WTC11 (cell line): ENCODE data around the gene SAMD8. TPM values are rescaled to one million over a fixed set of nuclear protein-coding genes. Genes with fewer than 3 reads are reported as not detected.

Experiments
- ATAC-seq: fragments of 200-7000 bp; cut with Tn5 transposase; 2 replicates; pipeline ENCODE4 v1.10.0; 2021; ENCODE audit warnings: mild to moderate bottlenecking, moderate library complexity
- CTCF ChIA-PET: fragments of 300-600 bp; sonication (Branson Sonifier 250); formaldehyde crosslinking; loops from one replicate; lab custom pipeline; 2021; ENCODE audit warnings: antibody characterized with exemption; lab: Charles Lee
- POLR2A ChIA-PET: fragments of 350-600 bp; sonication (Branson Sonifier 250); formaldehyde crosslinking; loops from one replicate; lab custom pipeline; 2021; ENCODE audit warnings: antibody characterized with exemption; lab: Charles Lee
- DNase-seq: peaks from one replicate; pipeline ENCODE4 v3.0.0; 2021; ENCODE audit warnings: low spot score
- H3K27ac Mint-ChIP-seq: 2 replicates; pipeline ENCODE4 v1.8.0; 2021; ENCODE audit warnings: mixed read lengths
- H3K27me3 Mint-ChIP-seq: 2 replicates; pipeline ENCODE4 v1.8.0; 2021; ENCODE audit warnings: low read depth, mild to moderate bottlenecking, moderate library complexity, mixed read lengths
- H3K36me3 Mint-ChIP-seq: 2 replicates; pipeline ENCODE4 v1.8.0; 2021; ENCODE audit warnings: mixed read lengths
- H3K4me1 Mint-ChIP-seq: 2 replicates; pipeline ENCODE4 v1.8.0; 2022; ENCODE audit warnings: mixed read lengths
- H3K4me3 Mint-ChIP-seq: 2 replicates; pipeline ENCODE4 v1.8.0; 2021; ENCODE audit warnings: mild to moderate bottlenecking, moderate library complexity, mixed read lengths
- H3K9me3 Mint-ChIP-seq: 2 replicates; pipeline ENCODE4 v1.8.0; 2021; ENCODE audit warnings: mixed read lengths
- FOXJ3 ChIP-seq: sonication (generic); formaldehyde crosslinking; IDR thresholded peaks from 2 replicates; pipeline ENCODE4 v1.9.0; 2021; ENCODE audit warnings: missing genetic modification reagents, mild to moderate bottlenecking, borderline replicate concordance
- FOXK1 ChIP-seq: sonication (generic); formaldehyde crosslinking; IDR thresholded peaks from 2 replicates; pipeline ENCODE4 v1.8.0; 2022; ENCODE audit warnings: mild to moderate bottlenecking, moderate library complexity, missing genetic modification reagents
- GRHL2 ChIP-seq: fragments of 250-450 bp; sonication (Bioruptor Pico); IDR thresholded peaks from 2 replicates; pipeline ENCODE4 v1.8.0; 2022; ENCODE audit warnings: mild to moderate bottlenecking, moderate library complexity; ENCODE audit not compliant: insufficient replicate concordance, severe bottlenecking
- NFATC4 ChIP-seq: fragments of 250-450 bp; sonication (Bioruptor Pico); IDR thresholded peaks from 2 replicates; pipeline ENCODE4 v1.9.0; 2021; ENCODE audit warnings: mild to moderate bottlenecking
- NR1H2 ChIP-seq: sonication (generic); formaldehyde crosslinking; IDR thresholded peaks from 2 replicates; pipeline ENCODE4 v1.9.0; 2021; ENCODE audit warnings: mild to moderate bottlenecking, moderate library complexity, missing genetic modification reagents
- NR2C2 ChIP-seq: sonication (generic); formaldehyde crosslinking; IDR thresholded peaks from 2 replicates; pipeline ENCODE4 v1.8.0; 2022; ENCODE audit warnings: mild to moderate bottlenecking, missing genetic modification reagents
- PRRX2 ChIP-seq: fragments of 250-450 bp; sonication (Bioruptor Pico); IDR thresholded peaks from 2 replicates; pipeline ENCODE4 v1.8.0; 2021; ENCODE audit warnings: mild to moderate bottlenecking
- SMAD3 ChIP-seq: sonication (generic); formaldehyde crosslinking; IDR thresholded peaks from 2 replicates; pipeline ENCODE4 v1.8.0; 2022; ENCODE audit warnings: missing genetic modification reagents, mild to moderate bottlenecking, borderline replicate concordance
- SMAD4 ChIP-seq: sonication (generic); formaldehyde crosslinking; IDR thresholded peaks from 2 replicates; pipeline ENCODE4 v1.8.0; 2022; ENCODE audit warnings: mild to moderate bottlenecking, missing genetic modification reagents
- SP1 ChIP-seq: sonication (generic); formaldehyde crosslinking; conservative IDR thresholded peaks from 2 replicates; pipeline ENCODE4 v1.8.1; 2022; ENCODE audit warnings: missing genetic modification reagents
- TCF7 ChIP-seq: sonication (generic); formaldehyde crosslinking; IDR thresholded peaks from 2 replicates; pipeline ENCODE4 v1.8.0; 2022; ENCODE audit warnings: mild to moderate bottlenecking, low read depth, missing genetic modification reagents, moderate library complexity
- ZNF121 ChIP-seq: sonication (generic); formaldehyde crosslinking; IDR thresholded peaks from 2 replicates; pipeline ENCODE4 v1.8.0; 2023; ENCODE audit warnings: missing genetic modification reagents
- ZNF138 ChIP-seq: sonication (generic); formaldehyde crosslinking; conservative IDR thresholded peaks from 2 replicates; pipeline ENCODE4 v1.8.1; 2022; ENCODE audit warnings: mild to moderate bottlenecking, moderate library complexity, missing genetic modification reagents
- total RNA-seq: library from RNA; stranded (reverse); gene quantifications from 3 replicates; pipeline ENCODE4 v1.2.3, GENCODE V29; 2021
- TF ChIP-seq, protein P1 (sequence below): sonication (generic); formaldehyde crosslinking; IDR thresholded peaks from 2 replicates; pipeline ENCODE4 v1.8.1; 2023; ENCODE audit warnings: mild to moderate bottlenecking, missing genetic modification reagents
- TF ChIP-seq, protein P2 (sequence below): sonication (generic); formaldehyde crosslinking; IDR thresholded peaks from 2 replicates; pipeline ENCODE4 v1.8.0; 2023; ENCODE audit warnings: missing genetic modification reagents, mild to moderate bottlenecking, borderline replicate concordance
- TF ChIP-seq, protein P3 (sequence below): sonication (generic); formaldehyde crosslinking; IDR thresholded peaks from 2 replicates; pipeline ENCODE4 v1.8.1; 2023; ENCODE audit warnings: mild to moderate bottlenecking, missing genetic modification reagents, moderate library complexity
- TF ChIP-seq, protein P4 (sequence below): sonication (generic); formaldehyde crosslinking; IDR thresholded peaks from 2 replicates; pipeline ENCODE4 v1.8.1; 2023; ENCODE audit warnings: mild to moderate bottlenecking, missing genetic modification reagents, moderate library complexity
- TF ChIP-seq, protein P5 (sequence below): sonication (generic); formaldehyde crosslinking; IDR thresholded peaks from 2 replicates; pipeline ENCODE4 v1.8.0; 2022; ENCODE audit warnings: mild to moderate bottlenecking, missing genetic modification reagents
- TF ChIP-seq, protein P6 (sequence below): fragments of 250-450 bp; sonication (Bioruptor Pico); IDR thresholded peaks from 2 replicates; pipeline ENCODE4 v1.9.0; 2021; ENCODE audit warnings: mild to moderate bottlenecking, borderline replicate concordance
- TF ChIP-seq, protein P7 (sequence below): fragments of 200-600 bp; IDR thresholded peaks from 2 replicates; pipeline ENCODE4 v1.8.0; 2022; ENCODE audit warnings: antibody characterized with exemption
- TF ChIP-seq, protein P8 (sequence below): fragments of 250-450 bp; sonication (Bioruptor Pico); IDR thresholded peaks from 2 replicates; pipeline ENCODE4 v1.8.0; 2021; ENCODE audit warnings: mild to moderate bottlenecking

SAMD8 gene
- total RNA-seq, 1 experiment from 2014 or later: 23.0 TPM

DNA sequence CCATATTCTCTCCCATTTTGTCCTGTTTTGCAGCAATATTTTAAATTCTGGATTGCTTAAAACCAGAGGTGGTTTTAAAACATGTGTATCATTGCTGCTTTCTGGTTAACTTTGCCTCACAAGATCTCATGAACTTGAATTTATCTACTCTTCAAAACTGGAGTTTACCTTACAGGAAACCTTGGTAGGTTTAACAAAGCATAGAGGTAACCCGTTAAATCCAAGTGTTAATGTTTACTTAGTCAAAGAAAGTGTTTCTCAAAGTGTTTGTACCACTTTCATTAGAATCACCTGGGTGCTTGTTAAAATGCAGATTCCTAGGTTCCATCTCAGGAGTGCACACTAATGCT lies 55.1 kb downstream of the SAMD8 start:
- ATAC-seq: no peak
- Mint-ChIP-seq H3K4me1 (peaks cover 8% of the 10 kb centered on the region), H3K27ac (no peak overlapping the region; the same call in 1 of the 2 replicates), H3K36me3 (peaks cover 20% of the 10 kb centered on the region), H3K4me3 (no peak overlapping the region), H3K27me3 (no peaks in the 10 kb centered on the region), H3K9me3 (no peaks in the 10 kb centered on the region)
- POLR2A ChIA-PET: no interaction called here
- TF ChIP-seq, protein P1, sequence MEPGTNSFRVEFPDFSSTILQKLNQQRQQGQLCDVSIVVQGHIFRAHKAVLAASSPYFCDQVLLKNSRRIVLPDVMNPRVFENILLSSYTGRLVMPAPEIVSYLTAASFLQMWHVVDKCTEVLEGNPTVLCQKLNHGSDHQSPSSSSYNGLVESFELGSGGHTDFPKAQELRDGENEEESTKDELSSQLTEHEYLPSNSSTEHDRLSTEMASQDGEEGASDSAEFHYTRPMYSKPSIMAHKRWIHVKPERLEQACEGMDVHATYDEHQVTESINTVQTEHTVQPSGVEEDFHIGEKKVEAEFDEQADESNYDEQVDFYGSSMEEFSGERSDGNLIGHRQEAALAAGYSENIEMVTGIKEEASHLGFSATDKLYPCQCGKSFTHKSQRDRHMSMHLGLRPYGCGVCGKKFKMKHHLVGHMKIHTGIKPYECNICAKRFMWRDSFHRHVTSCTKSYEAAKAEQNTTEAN (CRISPR knock-in tag): no peak
- TF ChIP-seq GRHL2 (CRISPR knock-in tag): no peak
- no peak for TF ChIP-seq PRRX2
- no peak for TF ChIP-seq ZNF138 (CRISPR knock-in tag)
- no peak for TF ChIP-seq NR1H2 (CRISPR knock-in tag)
- no peak for DNase-seq
- CTCF ChIA-PET: no interaction called here

DNA sequence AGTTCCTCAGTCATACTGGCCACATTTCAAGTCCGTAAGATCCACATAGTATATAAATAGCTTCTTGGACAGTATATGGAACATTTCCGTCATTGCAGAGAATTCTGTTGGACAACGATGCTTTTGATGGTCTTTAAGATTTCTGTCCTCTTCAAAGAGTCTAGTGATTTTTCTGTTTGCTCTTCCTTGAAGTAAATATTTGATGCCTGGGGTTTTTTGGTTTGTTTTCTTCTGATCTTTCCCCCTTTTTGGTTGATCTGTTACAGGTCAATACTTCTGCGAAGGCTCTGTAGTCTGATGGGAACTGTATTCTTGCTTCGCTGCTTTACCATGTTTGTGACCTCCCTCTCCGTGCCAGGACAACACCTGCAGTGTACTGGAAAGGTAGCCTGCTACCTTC lies 56.8 kb downstream of the SAMD8 start:
- no peak overlapping the region; the same call in 1 of the 2 replicates for H3K27ac Mint-ChIP-seq
- no peaks in the 10 kb centered on the region for H3K9me3 Mint-ChIP-seq
- peaks cover 20% of the 10 kb centered on the region for H3K36me3 Mint-ChIP-seq
- no peaks in the 10 kb centered on the region for H3K27me3 Mint-ChIP-seq
- H3K4me1 Mint-ChIP-seq: peaks cover 8% of the 10 kb centered on the region
- DNase-seq (no peak), ATAC-seq (no peak)
- ChIA-PET POLR2A (no interaction called here), CTCF (interaction anchor here (1.0 kb wide), 1 partner anchor 20 kb away, joined by 3 read pairs; no protein-coding TSS in a partner anchor)
- H3K4me3 Mint-ChIP-seq: no peak overlapping the region
- TF ChIP-seq NFATC4 (CRISPR knock-in tag) (no peak), ZNF121 (CRISPR knock-in tag) (no peak), NR2C2 (CRISPR knock-in tag) (no peak), TCF7 (CRISPR knock-in tag) (no peak), SMAD3 (no peak), FOXJ3 (CRISPR knock-in tag) (no peak), SMAD4 (CRISPR knock-in tag) (no peak), FOXK1 (CRISPR knock-in tag) (no peak), SP1 (CRISPR knock-in tag) (no peak)
- TF ChIP-seq, protein P2, sequence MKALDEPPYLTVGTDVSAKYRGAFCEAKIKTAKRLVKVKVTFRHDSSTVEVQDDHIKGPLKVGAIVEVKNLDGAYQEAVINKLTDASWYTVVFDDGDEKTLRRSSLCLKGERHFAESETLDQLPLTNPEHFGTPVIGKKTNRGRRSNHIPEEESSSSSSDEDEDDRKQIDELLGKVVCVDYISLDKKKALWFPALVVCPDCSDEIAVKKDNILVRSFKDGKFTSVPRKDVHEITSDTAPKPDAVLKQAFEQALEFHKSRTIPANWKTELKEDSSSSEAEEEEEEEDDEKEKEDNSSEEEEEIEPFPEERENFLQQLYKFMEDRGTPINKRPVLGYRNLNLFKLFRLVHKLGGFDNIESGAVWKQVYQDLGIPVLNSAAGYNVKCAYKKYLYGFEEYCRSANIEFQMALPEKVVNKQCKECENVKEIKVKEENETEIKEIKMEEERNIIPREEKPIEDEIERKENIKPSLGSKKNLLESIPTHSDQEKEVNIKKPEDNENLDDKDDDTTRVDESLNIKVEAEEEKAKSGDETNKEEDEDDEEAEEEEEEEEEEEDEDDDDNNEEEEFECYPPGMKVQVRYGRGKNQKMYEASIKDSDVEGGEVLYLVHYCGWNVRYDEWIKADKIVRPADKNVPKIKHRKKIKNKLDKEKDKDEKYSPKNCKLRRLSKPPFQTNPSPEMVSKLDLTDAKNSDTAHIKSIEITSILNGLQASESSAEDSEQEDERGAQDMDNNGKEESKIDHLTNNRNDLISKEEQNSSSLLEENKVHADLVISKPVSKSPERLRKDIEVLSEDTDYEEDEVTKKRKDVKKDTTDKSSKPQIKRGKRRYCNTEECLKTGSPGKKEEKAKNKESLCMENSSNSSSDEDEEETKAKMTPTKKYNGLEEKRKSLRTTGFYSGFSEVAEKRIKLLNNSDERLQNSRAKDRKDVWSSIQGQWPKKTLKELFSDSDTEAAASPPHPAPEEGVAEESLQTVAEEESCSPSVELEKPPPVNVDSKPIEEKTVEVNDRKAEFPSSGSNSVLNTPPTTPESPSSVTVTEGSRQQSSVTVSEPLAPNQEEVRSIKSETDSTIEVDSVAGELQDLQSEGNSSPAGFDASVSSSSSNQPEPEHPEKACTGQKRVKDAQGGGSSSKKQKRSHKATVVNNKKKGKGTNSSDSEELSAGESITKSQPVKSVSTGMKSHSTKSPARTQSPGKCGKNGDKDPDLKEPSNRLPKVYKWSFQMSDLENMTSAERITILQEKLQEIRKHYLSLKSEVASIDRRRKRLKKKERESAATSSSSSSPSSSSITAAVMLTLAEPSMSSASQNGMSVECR (CRISPR knock-in tag): no peak
- TF ChIP-seq, protein P3, sequence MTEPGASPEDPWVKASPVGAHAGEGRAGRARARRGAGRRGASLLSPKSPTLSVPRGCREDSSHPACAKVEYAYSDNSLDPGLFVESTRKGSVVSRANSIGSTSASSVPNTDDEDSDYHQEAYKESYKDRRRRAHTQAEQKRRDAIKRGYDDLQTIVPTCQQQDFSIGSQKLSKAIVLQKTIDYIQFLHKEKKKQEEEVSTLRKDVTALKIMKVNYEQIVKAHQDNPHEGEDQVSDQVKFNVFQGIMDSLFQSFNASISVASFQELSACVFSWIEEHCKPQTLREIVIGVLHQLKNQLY (CRISPR knock-in tag): no peak
- TF ChIP-seq, protein P4, sequence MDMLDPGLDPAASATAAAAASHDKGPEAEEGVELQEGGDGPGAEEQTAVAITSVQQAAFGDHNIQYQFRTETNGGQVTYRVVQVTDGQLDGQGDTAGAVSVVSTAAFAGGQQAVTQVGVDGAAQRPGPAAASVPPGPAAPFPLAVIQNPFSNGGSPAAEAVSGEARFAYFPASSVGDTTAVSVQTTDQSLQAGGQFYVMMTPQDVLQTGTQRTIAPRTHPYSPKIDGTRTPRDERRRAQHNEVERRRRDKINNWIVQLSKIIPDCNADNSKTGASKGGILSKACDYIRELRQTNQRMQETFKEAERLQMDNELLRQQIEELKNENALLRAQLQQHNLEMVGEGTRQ (CRISPR knock-in tag): no peak
- TF ChIP-seq, protein P5, sequence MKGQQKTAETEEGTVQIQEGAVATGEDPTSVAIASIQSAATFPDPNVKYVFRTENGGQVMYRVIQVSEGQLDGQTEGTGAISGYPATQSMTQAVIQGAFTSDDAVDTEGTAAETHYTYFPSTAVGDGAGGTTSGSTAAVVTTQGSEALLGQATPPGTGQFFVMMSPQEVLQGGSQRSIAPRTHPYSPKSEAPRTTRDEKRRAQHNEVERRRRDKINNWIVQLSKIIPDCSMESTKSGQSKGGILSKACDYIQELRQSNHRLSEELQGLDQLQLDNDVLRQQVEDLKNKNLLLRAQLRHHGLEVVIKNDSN (CRISPR knock-in tag): no peak
- TF ChIP-seq, protein P6, sequence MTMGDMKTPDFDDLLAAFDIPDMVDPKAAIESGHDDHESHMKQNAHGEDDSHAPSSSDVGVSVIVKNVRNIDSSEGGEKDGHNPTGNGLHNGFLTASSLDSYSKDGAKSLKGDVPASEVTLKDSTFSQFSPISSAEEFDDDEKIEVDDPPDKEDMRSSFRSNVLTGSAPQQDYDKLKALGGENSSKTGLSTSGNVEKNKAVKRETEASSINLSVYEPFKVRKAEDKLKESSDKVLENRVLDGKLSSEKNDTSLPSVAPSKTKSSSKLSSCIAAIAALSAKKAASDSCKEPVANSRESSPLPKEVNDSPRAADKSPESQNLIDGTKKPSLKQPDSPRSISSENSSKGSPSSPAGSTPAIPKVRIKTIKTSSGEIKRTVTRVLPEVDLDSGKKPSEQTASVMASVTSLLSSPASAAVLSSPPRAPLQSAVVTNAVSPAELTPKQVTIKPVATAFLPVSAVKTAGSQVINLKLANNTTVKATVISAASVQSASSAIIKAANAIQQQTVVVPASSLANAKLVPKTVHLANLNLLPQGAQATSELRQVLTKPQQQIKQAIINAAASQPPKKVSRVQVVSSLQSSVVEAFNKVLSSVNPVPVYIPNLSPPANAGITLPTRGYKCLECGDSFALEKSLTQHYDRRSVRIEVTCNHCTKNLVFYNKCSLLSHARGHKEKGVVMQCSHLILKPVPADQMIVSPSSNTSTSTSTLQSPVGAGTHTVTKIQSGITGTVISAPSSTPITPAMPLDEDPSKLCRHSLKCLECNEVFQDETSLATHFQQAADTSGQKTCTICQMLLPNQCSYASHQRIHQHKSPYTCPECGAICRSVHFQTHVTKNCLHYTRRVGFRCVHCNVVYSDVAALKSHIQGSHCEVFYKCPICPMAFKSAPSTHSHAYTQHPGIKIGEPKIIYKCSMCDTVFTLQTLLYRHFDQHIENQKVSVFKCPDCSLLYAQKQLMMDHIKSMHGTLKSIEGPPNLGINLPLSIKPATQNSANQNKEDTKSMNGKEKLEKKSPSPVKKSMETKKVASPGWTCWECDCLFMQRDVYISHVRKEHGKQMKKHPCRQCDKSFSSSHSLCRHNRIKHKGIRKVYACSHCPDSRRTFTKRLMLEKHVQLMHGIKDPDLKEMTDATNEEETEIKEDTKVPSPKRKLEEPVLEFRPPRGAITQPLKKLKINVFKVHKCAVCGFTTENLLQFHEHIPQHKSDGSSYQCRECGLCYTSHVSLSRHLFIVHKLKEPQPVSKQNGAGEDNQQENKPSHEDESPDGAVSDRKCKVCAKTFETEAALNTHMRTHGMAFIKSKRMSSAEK (CRISPR knock-in tag): no peak
- TF ChIP-seq, protein P7, sequence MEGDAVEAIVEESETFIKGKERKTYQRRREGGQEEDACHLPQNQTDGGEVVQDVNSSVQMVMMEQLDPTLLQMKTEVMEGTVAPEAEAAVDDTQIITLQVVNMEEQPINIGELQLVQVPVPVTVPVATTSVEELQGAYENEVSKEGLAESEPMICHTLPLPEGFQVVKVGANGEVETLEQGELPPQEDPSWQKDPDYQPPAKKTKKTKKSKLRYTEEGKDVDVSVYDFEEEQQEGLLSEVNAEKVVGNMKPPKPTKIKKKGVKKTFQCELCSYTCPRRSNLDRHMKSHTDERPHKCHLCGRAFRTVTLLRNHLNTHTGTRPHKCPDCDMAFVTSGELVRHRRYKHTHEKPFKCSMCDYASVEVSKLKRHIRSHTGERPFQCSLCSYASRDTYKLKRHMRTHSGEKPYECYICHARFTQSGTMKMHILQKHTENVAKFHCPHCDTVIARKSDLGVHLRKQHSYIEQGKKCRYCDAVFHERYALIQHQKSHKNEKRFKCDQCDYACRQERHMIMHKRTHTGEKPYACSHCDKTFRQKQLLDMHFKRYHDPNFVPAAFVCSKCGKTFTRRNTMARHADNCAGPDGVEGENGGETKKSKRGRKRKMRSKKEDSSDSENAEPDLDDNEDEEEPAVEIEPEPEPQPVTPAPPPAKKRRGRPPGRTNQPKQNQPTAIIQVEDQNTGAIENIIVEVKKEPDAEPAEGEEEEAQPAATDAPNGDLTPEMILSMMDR: no peak
- TF ChIP-seq, protein P8, sequence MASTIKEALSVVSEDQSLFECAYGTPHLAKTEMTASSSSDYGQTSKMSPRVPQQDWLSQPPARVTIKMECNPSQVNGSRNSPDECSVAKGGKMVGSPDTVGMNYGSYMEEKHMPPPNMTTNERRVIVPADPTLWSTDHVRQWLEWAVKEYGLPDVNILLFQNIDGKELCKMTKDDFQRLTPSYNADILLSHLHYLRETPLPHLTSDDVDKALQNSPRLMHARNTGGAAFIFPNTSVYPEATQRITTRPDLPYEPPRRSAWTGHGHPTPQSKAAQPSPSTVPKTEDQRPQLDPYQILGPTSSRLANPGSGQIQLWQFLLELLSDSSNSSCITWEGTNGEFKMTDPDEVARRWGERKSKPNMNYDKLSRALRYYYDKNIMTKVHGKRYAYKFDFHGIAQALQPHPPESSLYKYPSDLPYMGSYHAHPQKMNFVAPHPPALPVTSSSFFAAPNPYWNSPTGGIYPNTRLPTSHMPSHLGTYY (CRISPR knock-in tag): no peak
